HCT116 (cell line): Measurements from ENCODE around the gene DPF3. TPM values are rescaled to one million over a fixed set of nuclear protein-coding genes. Genes with fewer than 3 reads are reported as not detected.

Experiments
- ATAC-seq: fragments of 200-7000 bp; cut with Tn5 transposase; 2 replicates; pipeline ENCODE4 v1.9.1; 2020; ENCODE audit warnings: mild to moderate bottlenecking, moderate library complexity
- BruUV-seq: library from RNA; stranded (reverse); fragments of 400-500 nt; replicated peaks from 2 replicates; lab custom pipeline; 2021; lab: Mats Ljungman, UMichigan
- CTCF ChIA-PET: fragments of 300-600 bp; sonication (Branson Sonifier 250); formaldehyde crosslinking; loops from one replicate; lab custom pipeline; 2021; ENCODE audit warnings: antibody characterized with exemption; lab: Charles Lee
- POLR2A ChIA-PET: fragments of 300-600, 350-600 bp; sonication (Branson Sonifier 250); formaldehyde crosslinking; loops from one replicate; lab custom pipeline; 2021; ENCODE audit warnings: antibody characterized with exemption; lab: Charles Lee
- RAD21 ChIA-PET, 2 experiments: fragments of 300-600 bp; sonication (Branson Sonifier 250); formaldehyde crosslinking; loops; one replicate each; lab custom pipeline; 2023; ENCODE audit warnings: low total read pairs in 2 of 2; ENCODE audit not compliant: uncharacterized antibody in 2 of 2, unreplicated experiment in 2 of 2, low non-redundant PET in 1 of 2; lab: Charles Lee
- DNase-seq: peaks from one replicate; pipeline ENCODE4 v3.0.0-alpha.2; 2010; ENCODE audit warnings: low read depth, low spot score
- H2AFZ ChIP-seq: fragments of 200-600 bp; shearing (Covaris generic), sonication (generic); 2 replicates; pipeline ENCODE4 v1.6.1; 2017; ENCODE audit warnings: low read depth, mixed run types, mixed read lengths, antibody characterized with exemption, low read length; ENCODE audit not compliant: poor library complexity, severe bottlenecking
- H3K27ac ChIP-seq: 2 replicates; pipeline ENCODE4 v1.5.1; 2012; ENCODE audit warnings: low read depth, low read length
- H3K27me3 ChIP-seq: fragments of 200-600 bp; sonication (generic); 2 replicates; pipeline ENCODE4 v1.6.1; 2016; ENCODE audit warnings: mixed run types, low read length, mixed read lengths; ENCODE audit not compliant: insufficient read depth
- H3K36me3 ChIP-seq, 2 experiments: fragments of 200-500 bp in 1 of 2; fragments of 200-600 bp in 1 of 2; sonication (Bioruptor generic) in 1 of 2; sonication (generic) in 1 of 2; 2 replicates each; pipeline versions ENCODE4 v1.5.1 to v1.6.1; 2014 to 2016; ENCODE audit warnings: low read length in 2 of 2, inconsistent platforms in 1 of 2, mixed read lengths in 1 of 2, mixed run types in 1 of 2; ENCODE audit not compliant: insufficient read depth in 2 of 2, control insufficient read depth in 1 of 2
- H3K4me1 ChIP-seq, 2 experiments: fragments of 200-600 bp in 1 of 2; sonication (generic) in 1 of 2; 2 replicates each; pipeline versions ENCODE4 v1.5.1 to v1.6.1; 2012 to 2017; ENCODE audit warnings: low read length in 2 of 2, inconsistent platforms in 1 of 2, mild to moderate bottlenecking in 1 of 2, mixed read lengths in 1 of 2, mixed run types in 1 of 2, moderate library complexity in 1 of 2; ENCODE audit not compliant: insufficient read depth in 2 of 2, control insufficient read depth in 1 of 2
- H3K4me2 ChIP-seq: fragments of 200-600 bp; sonication (generic); 2 replicates; pipeline ENCODE4 v1.6.1; 2017; ENCODE audit warnings: mixed run types, low read length, mixed read lengths
- H3K4me3 ChIP-seq, 2 experiments: fragments of 200-600 bp in 1 of 2; sonication (generic) in 1 of 2; replicated peaks in 1 of 2; 2 replicates each; pipeline ENCODE4 v1.5.1; 2011 to 2016; ENCODE audit warnings: low read length in 2 of 2, control low read depth in 1 of 2, low read depth in 1 of 2, mild to moderate bottlenecking in 1 of 2, mixed read lengths in 1 of 2, mixed run types in 1 of 2
- H3K79me2 ChIP-seq: fragments of 200-600 bp; sonication (generic); 2 replicates; pipeline ENCODE4 v1.6.1; 2017; ENCODE audit warnings: mild to moderate bottlenecking, mixed run types, low read length, moderate library complexity, mixed read lengths; ENCODE audit not compliant: insufficient read depth
- H3K9ac ChIP-seq: fragments of 200-600 bp; sonication (generic); 2 replicates; pipeline ENCODE4 v1.6.1; 2016; ENCODE audit warnings: low read length, mixed read lengths
- H3K9me2 ChIP-seq: fragments of 200-600 bp; sonication (generic), shearing (Covaris generic); 2 replicates; pipeline ENCODE4 v1.6.1; 2017; ENCODE audit warnings: mixed run types, mild to moderate bottlenecking, moderate library complexity; ENCODE audit not compliant: insufficient read depth
- H3K9me3 ChIP-seq, 2 experiments: fragments of 200-500 bp in 1 of 2; fragments of 200-600 bp in 1 of 2; sonication (Bioruptor generic) in 1 of 2; sonication (generic) in 1 of 2; 2 replicates each; pipeline ENCODE4 v1.6.1; 2014 to 2017; ENCODE audit warnings: low read length in 2 of 2, mixed read lengths in 2 of 2, inconsistent platforms in 1 of 2, low read depth in 1 of 2, mild to moderate bottlenecking in 1 of 2, mixed run types in 1 of 2, moderate library complexity in 1 of 2; ENCODE audit not compliant: control insufficient read depth in 1 of 2, insufficient read depth in 1 of 2
- H4K20me1 ChIP-seq: fragments of 200-600 bp; sonication (generic), shearing (Covaris generic); 2 replicates; pipeline ENCODE4 v1.6.1; 2017; ENCODE audit warnings: mixed run types, mild to moderate bottlenecking, moderate library complexity; ENCODE audit not compliant: insufficient read depth
- CEBPB ChIP-seq: IDR thresholded peaks from 2 replicates; pipeline ENCODE4 v1.6.1; 2012; ENCODE audit warnings: low read depth
- EGR1 ChIP-seq: IDR thresholded peaks from 2 replicates; pipeline ENCODE4 v1.6.1; 2012; ENCODE audit warnings: low read depth
- ELF1 ChIP-seq: IDR thresholded peaks from 2 replicates; pipeline ENCODE4 v1.6.1; 2012; ENCODE audit warnings: low read depth, borderline replicate concordance
- EZH2 ChIP-seq: fragments of 200-600 bp; sonication (generic); IDR thresholded peaks from 2 replicates; pipeline ENCODE4 v1.6.1; 2017; ENCODE audit warnings: antibody characterized with exemption, mixed run types
- EZH2phosphoT487 ChIP-seq: fragments of 200-600 bp; IDR thresholded peaks from 2 replicates; pipeline ENCODE4 v1.6.1; 2018; ENCODE audit warnings: antibody characterized with exemption, borderline replicate concordance
- FOSL1 ChIP-seq: IDR thresholded peaks from 2 replicates; pipeline ENCODE4 v1.6.1; 2012; ENCODE audit warnings: low read depth
- POLR2A ChIP-seq: IDR thresholded peaks from 2 replicates; pipeline ENCODE4 v1.7.0; 2011; ENCODE audit warnings: borderline replicate concordance; ENCODE audit not compliant: insufficient read depth, insufficient read length; ENCODE audit errors: extremely low read depth
- RAD21 ChIP-seq: IDR thresholded peaks from 2 replicates; pipeline ENCODE4 v1.6.1; 2012; ENCODE audit warnings: low read depth, mild to moderate bottlenecking
- SIN3A ChIP-seq: IDR thresholded peaks from 2 replicates; pipeline ENCODE4 v1.6.1; 2012; ENCODE audit warnings: low read depth
- ZNF274 ChIP-seq: fragments of 200-500 bp; sonication (Bioruptor generic); IDR thresholded peaks from 2 replicates; pipeline ENCODE4 v1.6.1; 2014; ENCODE audit warnings: mild to moderate bottlenecking, low read depth, low read length, inconsistent platforms
- intact Hi-C: fragments of 100-400 bp; cut with micrococcal nuclease; formaldehyde crosslinking; loops from 2 replicates; pipeline ENCODE4 v1.10.0; 2022
- total RNA-seq: library from RNA; stranded (reverse); gene quantifications from one replicate; pipeline ENCODE4 v1.2.1, GENCODE V29; 2021; ENCODE audit not compliant: unreplicated experiment
- TF ChIP-seq, protein P1 (sequence below): IDR thresholded peaks from 2 replicates; pipeline ENCODE4 v1.6.1; 2012; ENCODE audit warnings: low read depth
- TF ChIP-seq, protein P2 (sequence below): IDR thresholded peaks from 2 replicates; pipeline ENCODE4 v1.6.1; 2012

DPF3 gene
- total RNA-seq, 1 experiment from 2014 or later, result 0.27 TPM

DNA sequence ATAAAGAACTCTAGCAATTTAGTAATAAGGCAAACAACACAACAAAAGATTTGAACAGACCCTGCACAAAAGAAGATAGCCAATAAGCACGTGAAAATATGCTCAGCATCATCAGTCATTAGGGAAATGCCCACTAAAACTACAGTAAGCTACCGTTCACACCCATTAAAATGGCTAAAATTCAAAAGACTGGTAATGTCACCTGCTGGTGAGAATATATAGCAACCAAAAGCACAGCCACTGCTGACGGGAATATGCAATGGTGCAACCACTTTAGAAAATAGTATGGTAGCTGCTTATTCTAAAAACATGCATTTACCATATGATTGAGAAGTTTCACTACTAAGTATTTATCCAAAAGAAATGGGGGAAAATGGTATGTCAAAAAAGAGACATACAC is 74.9 kb downstream of the DPF3 start:
- ATAC-seq (no peak), DNase-seq (no peak)
- CTCF ChIA-PET, result no interaction called here
- POLR2A ChIA-PET, result interaction anchor here (0.6 kb wide), 1 partner anchor 1815 kb away, joined by 4 read pairs; no protein-coding TSS in a partner anchor
- no peak overlapping the region for H3K4me3 ChIP-seq
- RAD21 ChIA-PET, result no interaction called here
- no peaks in the 10 kb centered on the region for H3K36me3 ChIP-seq
- no peak overlapping the region for H3K27ac ChIP-seq
- H3K9me2 ChIP-seq, result no peaks in the 10 kb centered on the region
- H3K4me1 ChIP-seq, result no peaks in the 10 kb centered on the region
- no peaks in the 10 kb centered on the region for H3K9me3 ChIP-seq
- TF ChIP-seq ELF1 (no peak), RAD21 (peak; percentile 28; the same call in 1 of the 2 replicates), EZH2phosphoT487 (no peak)
- no peaks in the 10 kb centered on the region for H4K20me1 ChIP-seq
- no peaks in the 10 kb centered on the region for H3K79me2 ChIP-seq
- no peaks in the 10 kb centered on the region for H3K27me3 ChIP-seq
- no TSS peak for BruUV-seq
- no peak overlapping the region for H2AFZ ChIP-seq
- intact Hi-C loops, result no loop called here
- H3K9ac ChIP-seq, result no peak overlapping the region
- no peak overlapping the region for H3K4me2 ChIP-seq

DNA sequence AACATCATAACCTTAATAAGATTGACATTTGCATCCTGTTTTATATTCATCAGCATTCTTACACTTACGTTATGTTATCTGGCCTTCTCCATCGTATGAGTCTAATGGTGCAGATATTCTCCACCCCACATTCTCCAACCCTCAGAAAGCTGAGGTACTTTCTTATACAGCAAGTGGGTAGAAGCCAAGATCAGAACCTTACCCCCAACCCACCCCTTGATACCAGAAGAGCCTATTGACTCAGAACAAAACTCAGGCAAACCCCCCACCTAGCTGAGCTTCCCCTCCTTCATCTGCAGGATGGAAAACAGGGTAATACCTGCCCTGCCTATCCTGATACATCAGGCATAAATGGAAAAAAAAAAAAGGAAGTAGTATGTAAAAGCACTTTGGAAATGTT is 77.6 kb downstream of the DPF3 start:
- intact Hi-C loops, result no loop called here
- CTCF ChIA-PET, result no interaction called here
- RAD21 ChIA-PET, result no interaction called here
- no peaks in the 10 kb centered on the region for H3K4me1 ChIP-seq
- no peak for DNase-seq
- H3K9me2 ChIP-seq, result no peaks in the 10 kb centered on the region
- no peak overlapping the region for H3K9ac ChIP-seq
- no peak overlapping the region for H3K4me3 ChIP-seq
- no peak overlapping the region for H2AFZ ChIP-seq
- no peaks in the 10 kb centered on the region for H4K20me1 ChIP-seq
- BruUV-seq, result no TSS peak
- ATAC-seq, result no peak
- no peak for TF ChIP-seq POLR2A
- TF ChIP-seq, protein P1, sequence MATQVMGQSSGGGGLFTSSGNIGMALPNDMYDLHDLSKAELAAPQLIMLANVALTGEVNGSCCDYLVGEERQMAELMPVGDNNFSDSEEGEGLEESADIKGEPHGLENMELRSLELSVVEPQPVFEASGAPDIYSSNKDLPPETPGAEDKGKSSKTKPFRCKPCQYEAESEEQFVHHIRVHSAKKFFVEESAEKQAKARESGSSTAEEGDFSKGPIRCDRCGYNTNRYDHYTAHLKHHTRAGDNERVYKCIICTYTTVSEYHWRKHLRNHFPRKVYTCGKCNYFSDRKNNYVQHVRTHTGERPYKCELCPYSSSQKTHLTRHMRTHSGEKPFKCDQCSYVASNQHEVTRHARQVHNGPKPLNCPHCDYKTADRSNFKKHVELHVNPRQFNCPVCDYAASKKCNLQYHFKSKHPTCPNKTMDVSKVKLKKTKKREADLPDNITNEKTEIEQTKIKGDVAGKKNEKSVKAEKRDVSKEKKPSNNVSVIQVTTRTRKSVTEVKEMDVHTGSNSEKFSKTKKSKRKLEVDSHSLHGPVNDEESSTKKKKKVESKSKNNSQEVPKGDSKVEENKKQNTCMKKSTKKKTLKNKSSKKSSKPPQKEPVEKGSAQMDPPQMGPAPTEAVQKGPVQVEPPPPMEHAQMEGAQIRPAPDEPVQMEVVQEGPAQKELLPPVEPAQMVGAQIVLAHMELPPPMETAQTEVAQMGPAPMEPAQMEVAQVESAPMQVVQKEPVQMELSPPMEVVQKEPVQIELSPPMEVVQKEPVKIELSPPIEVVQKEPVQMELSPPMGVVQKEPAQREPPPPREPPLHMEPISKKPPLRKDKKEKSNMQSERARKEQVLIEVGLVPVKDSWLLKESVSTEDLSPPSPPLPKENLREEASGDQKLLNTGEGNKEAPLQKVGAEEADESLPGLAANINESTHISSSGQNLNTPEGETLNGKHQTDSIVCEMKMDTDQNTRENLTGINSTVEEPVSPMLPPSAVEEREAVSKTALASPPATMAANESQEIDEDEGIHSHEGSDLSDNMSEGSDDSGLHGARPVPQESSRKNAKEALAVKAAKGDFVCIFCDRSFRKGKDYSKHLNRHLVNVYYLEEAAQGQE, result no peak
- TF ChIP-seq CEBPB, result no peak
- no peak for TF ChIP-seq ZNF274
- no peak for TF ChIP-seq EZH2
- TF ChIP-seq, protein P2, sequence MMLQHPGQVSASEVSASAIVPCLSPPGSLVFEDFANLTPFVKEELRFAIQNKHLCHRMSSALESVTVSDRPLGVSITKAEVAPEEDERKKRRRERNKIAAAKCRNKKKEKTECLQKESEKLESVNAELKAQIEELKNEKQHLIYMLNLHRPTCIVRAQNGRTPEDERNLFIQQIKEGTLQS, result no peak
- no peak for TF ChIP-seq EGR1
- TF ChIP-seq SIN3A, result no peak
- TF ChIP-seq FOSL1, result no peak
- H3K79me2 ChIP-seq, result no peaks in the 10 kb centered on the region
- no peaks in the 10 kb centered on the region for H3K9me3 ChIP-seq
- no peaks in the 10 kb centered on the region for H3K36me3 ChIP-seq
- no peak overlapping the region for H3K4me2 ChIP-seq
- H3K27ac ChIP-seq, result no peak overlapping the region
- POLR2A ChIA-PET, result no interaction called here
- H3K27me3 ChIP-seq, result no peaks in the 10 kb centered on the region
